Liver (tissue), 9 donors: ENCODE data around the gene FAM234B. TPM values are rescaled to one million over a fixed set of nuclear protein-coding genes. Genes with fewer than 3 reads are reported as not detected.

Source experiments
- DNase-seq: peaks from one replicate; pipeline ENCODE4 v3.0.0-alpha.2; 2017; ENCODE audit warnings: low spot score
- H3K27ac ChIP-seq, 2 donors: one replicate each; pipeline ENCODE4 v1.7.0; 2013; ENCODE audit warnings: inconsistent platforms in 2 of 2, low read length in 2 of 2, control low read depth in 1 of 2, low read depth in 1 of 2, mild to moderate bottlenecking in 1 of 2
- H3K27me3 ChIP-seq, 4 donors: one replicate each; pipeline versions ENCODE4 v1.6.1 to v1.7.0; 2013; ENCODE audit warnings: low read length in 3 of 4, inconsistent platforms in 1 of 4, mild to moderate bottlenecking in 1 of 4, moderate library complexity in 1 of 4; ENCODE audit not compliant: control insufficient read depth in 4 of 4, insufficient read depth in 4 of 4
- H3K36me3 ChIP-seq, 4 donors: one replicate each; pipeline versions ENCODE4 v1.6.1 to v1.7.0; 2013; ENCODE audit warnings: low read length in 3 of 4, mild to moderate bottlenecking in 3 of 4, low read depth in 1 of 4, moderate library complexity in 1 of 4; ENCODE audit not compliant: control insufficient read depth in 4 of 4, insufficient read depth in 3 of 4
- H3K4me1 ChIP-seq, 4 donors: one replicate each; pipeline versions ENCODE4 v1.6.1 to v1.7.0; 2013; ENCODE audit warnings: low read length in 3 of 4, mild to moderate bottlenecking in 3 of 4, moderate library complexity in 1 of 4; ENCODE audit not compliant: control insufficient read depth in 4 of 4, insufficient read depth in 4 of 4
- H3K4me3 ChIP-seq, 3 donors: one replicate each; pipeline versions ENCODE4 v1.6.1 to v1.7.0; 2013; ENCODE audit warnings: low read length in 3 of 3, control low read depth in 1 of 3, low read depth in 1 of 3, mild to moderate bottlenecking in 1 of 3
- H3K9ac ChIP-seq, 2 donors: one replicate each; pipeline ENCODE4 v1.7.0; 2013; ENCODE audit warnings: low read length in 2 of 2, mild to moderate bottlenecking in 2 of 2, moderate library complexity in 2 of 2, control low read depth in 1 of 2, low read depth in 1 of 2
- H3K9me3 ChIP-seq, 4 donors: one replicate each; pipeline versions ENCODE4 v1.6.1 to v1.7.0; 2013; ENCODE audit warnings: low read length in 3 of 4; ENCODE audit not compliant: control insufficient read depth in 4 of 4
- ATF3 ChIP-seq: IDR thresholded peaks from 2 replicates; pipeline ENCODE4 v1.6.1; 2016; ENCODE audit warnings: antibody characterized with exemption
- CTCF ChIP-seq: fragments of 150-350 bp; IDR thresholded peaks from 2 replicates; pipeline ENCODE4 v1.5.1; 2017; ENCODE audit warnings: improper control_type of control experiment, low read depth, low read length; ENCODE audit not compliant: missing input control
- EGR1 ChIP-seq, 2 donors: IDR thresholded peaks; 2 replicates each; pipeline ENCODE4 v1.6.1; 2016 to 2018; ENCODE audit warnings: antibody characterized with exemption in 2 of 2, low read depth in 2 of 2
- FOXA1 ChIP-seq: IDR thresholded peaks from 2 replicates; pipeline ENCODE4 v1.6.1; 2016; ENCODE audit warnings: antibody characterized with exemption
- FOXA2 ChIP-seq: IDR thresholded peaks from 2 replicates; pipeline ENCODE4 v1.6.1; 2016; ENCODE audit warnings: antibody characterized with exemption
- GABPA ChIP-seq, 2 donors: IDR thresholded peaks in 1 of 2; conservative IDR thresholded peaks in 1 of 2; 2 replicates each; pipeline ENCODE4 v1.6.1; 2016; ENCODE audit warnings: antibody characterized with exemption in 2 of 2, mild to moderate bottlenecking in 1 of 2, moderate library complexity in 1 of 2
- HNF4A ChIP-seq, 2 donors: conservative IDR thresholded peaks; 2 replicates each; pipeline ENCODE4 v1.6.1; 2016; ENCODE audit warnings: antibody characterized with exemption in 2 of 2, mild to moderate bottlenecking in 2 of 2
- HNF4G ChIP-seq: IDR thresholded peaks from 2 replicates; pipeline ENCODE4 v1.6.1; 2016; ENCODE audit warnings: antibody characterized with exemption
- JUND ChIP-seq, 2 donors: IDR thresholded peaks; 2 replicates each; pipeline ENCODE4 v1.6.1; 2016; ENCODE audit warnings: antibody characterized with exemption in 2 of 2
- MAX ChIP-seq: IDR thresholded peaks from 2 replicates; pipeline ENCODE4 v1.6.1; 2016; ENCODE audit warnings: antibody characterized with exemption
- NR2F2 ChIP-seq: IDR thresholded peaks from 2 replicates; pipeline ENCODE4 v1.6.1; 2016; ENCODE audit warnings: antibody characterized with exemption
- RAD21 ChIP-seq, 2 donors: IDR thresholded peaks; 2 replicates each; pipeline ENCODE4 v1.6.1; 2016; ENCODE audit warnings: antibody characterized with exemption in 2 of 2, mild to moderate bottlenecking in 2 of 2
- REST ChIP-seq: IDR thresholded peaks from 2 replicates; pipeline ENCODE4 v1.6.1; 2016; ENCODE audit warnings: antibody characterized with exemption, mild to moderate bottlenecking
- RXRA ChIP-seq, 2 donors: IDR thresholded peaks; 2 replicates each; pipeline ENCODE4 v1.6.1; 2017 to 2018; ENCODE audit warnings: antibody characterized with exemption in 2 of 2, mild to moderate bottlenecking in 1 of 2
- SP1 ChIP-seq: IDR thresholded peaks from 2 replicates; pipeline ENCODE4 v1.6.1; 2018; ENCODE audit warnings: antibody characterized with exemption, mild to moderate bottlenecking
- TAF1 ChIP-seq: conservative IDR thresholded peaks from 2 replicates; pipeline ENCODE4 v1.6.1; 2016; ENCODE audit warnings: antibody characterized with exemption, mild to moderate bottlenecking
- YY1 ChIP-seq: IDR thresholded peaks from 2 replicates; pipeline ENCODE4 v1.6.1; 2016; ENCODE audit warnings: antibody characterized with exemption, mild to moderate bottlenecking
- ZBTB33 ChIP-seq: IDR thresholded peaks from 2 replicates; pipeline ENCODE4 v1.6.1; 2016; ENCODE audit warnings: antibody characterized with exemption
- WGBS: extraction: QIAGEN DNeasy Blood & Tissue Kit; methylation state at CpG from one replicate; pipeline ENCODE4 v1.1.7; 2013; 5-methylcytosine and 5-hydroxymethylcytosine counted together
- polyA plus RNA-seq, 2 donors: library from polyadenylated mRNA; stranded (reverse) in 1 of 2; unstranded in 1 of 2; fragments of 200-250 nt in 1 of 2; fragments of >200 nt in 1 of 2; fragmentation: Nextera tagmentation in 1 of 2; extraction: Ambion mirVana in 1 of 2; gene quantifications; one replicate each; pipeline versions ENCODE4 v1.2.1 to v1.2.3, GENCODE V29; 2013 to 2015
- total RNA-seq, 2 donors: library from RNA; depleted of rRNA; stranded (reverse); fragments of >200 nt; gene quantifications; one replicate each; pipeline ENCODE4 v1.2.3, GENCODE V29; 2014
- donor health status: healthy.
- donor health status: healthy.
- donor health status: healthy.
- donor health status: healthy.
- donor health status: healthy.

The FAM234B gene
- total and polyA plus RNA-seq, 4 donors: 1.7 to 8.0 (median 3.2) TPM

GRCh38 chr12:13124656-13125505 is 80.7 kb downstream of the FAM234B start:
- WGBS: 74% methylated on average over 8 of the region's 8 CpGs
- no peak overlapping the region for H3K9ac ChIP-seq

More at GRCh38 chr12:13124656-13125505, 80.7 kb downstream of the FAM234B start:
- Histone ChIP-seq H3K4me3 (no peak overlapping the region), H3K27me3 (no peaks in the 10 kb centered on the region), H3K4me1 (no peaks in the 10 kb centered on the region), H3K27ac (no peak overlapping the region), H3K9me3 (no peaks in the 10 kb centered on the region), H3K36me3 (no peaks in the 10 kb centered on the region)
- no peak for DNase-seq
- TF ChIP-seq EGR1 (IDR thresholded peaks at IDR 0.05; ENCODE audit: low read depth in 2 of 2) (no peak), RXRA (IDR thresholded peaks at IDR 0.05) (no peak), REST (no peak), YY1 (no peak), ATF3 (no peak), NR2F2 (no peak), TAF1 (no peak), ZBTB33 (no peak), FOXA1 (no peak), RAD21 (IDR thresholded peaks at IDR 0.05) (no peak), HNF4A (conservative IDR thresholded peaks at IDR 0.05) (no peak), SP1 (no peak), MAX (no peak), FOXA2 (no peak), CTCF (no peak), HNF4G (no peak), JUND (IDR thresholded peaks at IDR 0.05) (no peak), GABPA (IDR thresholded peaks at IDR 0.05 in 1 of 2, conservative IDR thresholded peaks at IDR 0.05 in 1 of 2) (no peak)
